G401 (cell line): ENCODE measurements around the gene ILDR1. TPM values are rescaled to one million over a fixed set of nuclear protein-coding genes. Genes with fewer than 3 reads are reported as not detected.

ENCODE experiments used
- DNase-seq: peaks from one replicate; pipeline ENCODE4 v3.0.0-alpha.2; 2015; ENCODE audit warnings: low spot score
- in situ Hi-C: cut with HindIII; loops from 2 replicates; pipeline ENCODE4 v1.10.0; 2016; ENCODE audit warnings: low sequenced_read_pairs, mixed read lengths
- total RNA-seq: library from RNA; depleted of rRNA; stranded (reverse); fragments of >200 nt; shearing (Covaris generic); gene quantifications from 2 replicates; pipeline ENCODE4 v1.2.3, GENCODE V29; 2014

The ILDR1 gene
- total RNA-seq, 1 experiment from 2014 or later: not detected

GRCh38 chr3:121997372-121997771, 24.7 kb downstream of the ILDR1 start:
- in situ Hi-C loops: no loop called here

GRCh38 chr3:121996441-121996840, 25.6 kb downstream of the ILDR1 start:
- in situ Hi-C loops: no loop called here
- DNase-seq: no peak

More at GRCh38 chr3:121997372-121997771, 24.7 kb downstream of the ILDR1 start:
- DNase-seq: no peak

GRCh38 chr3:121995161-121996137, 26.6 kb downstream of the ILDR1 start:
- in situ Hi-C loops: no loop called here
- DNase-seq: peak; percentile 21

- in situ Hi-C loops: no loop called here
- no peak for DNase-seq
These were observed 27.5 kb downstream of the ILDR1 start for GRCh38 chr3:121994551-121994950.

GRCh38 chr3:121992601-121993560, 29.2 kb downstream of the ILDR1 start:
- DNase-seq: no peak
- in situ Hi-C loops: no loop called here

- in situ Hi-C loops: no loop called here
- no peak for DNase-seq
These were observed 32.1 kb downstream of the ILDR1 start for GRCh38 chr3:121989943-121990342.

- in situ Hi-C loops: no loop called here
- no peak for DNase-seq
These were observed 33.9 kb downstream of the ILDR1 start for GRCh38 chr3:121988146-121988545.

GRCh38 chr3:121985846-121986245, 36.2 kb downstream of the ILDR1 start:
- in situ Hi-C loops: no loop called here
- DNase-seq: no peak

- DNase-seq: no peak
- in situ Hi-C loops: no loop called here
These were observed 40.6 kb downstream of the ILDR1 start for GRCh38 chr3:121981473-121981872.

- in situ Hi-C loops: no loop called here
- DNase-seq: no peak
These were observed 41.6 kb downstream of the ILDR1 start for GRCh38 chr3:121980450-121980796.

- DNase-seq: no peak
- in situ Hi-C loops: no loop called here
These were observed 42.2 kb downstream of the ILDR1 start for GRCh38 chr3:121979734-121980449.

GRCh38 chr3:121979246-121979645, 42.8 kb downstream of the ILDR1 start:
- no peak for DNase-seq
- in situ Hi-C loops: no loop called here

- in situ Hi-C loops: no loop called here
- no peak for DNase-seq
These were observed 45.3 kb downstream of the ILDR1 start for GRCh38 chr3:121976727-121977126.

GRCh38 chr3:121975702-121976302, 46.2 kb downstream of the ILDR1 start:
- in situ Hi-C loops: no loop called here
- no peak for DNase-seq

- no peak for DNase-seq
- in situ Hi-C loops: no loop called here
These were observed 47.4 kb downstream of the ILDR1 start for GRCh38 chr3:121974601-121975111.

- in situ Hi-C loops: no loop called here
- no peak for DNase-seq
These were observed 52.0 kb downstream of the ILDR1 start for GRCh38 chr3:121970047-121970446.

- in situ Hi-C loops: no loop called here
- DNase-seq: no peak
These were observed 52.4 kb downstream of the ILDR1 start for GRCh38 chr3:121969631-121970030.

GRCh38 chr3:121963608-121964007, 58.4 kb downstream of the ILDR1 start:
- in situ Hi-C loops: no loop called here
- no peak for DNase-seq

- DNase-seq: no peak
- in situ Hi-C loops: no loop called here
These were observed 59.6 kb downstream of the ILDR1 start for GRCh38 chr3:121962443-121962842.
